ENCODE measurements around the gene ZFP37. TPM values are rescaled to one million over a fixed set of nuclear protein-coding genes. Genes with fewer than 3 reads are reported as not detected.
A peak's percentile ranks its signal among the peaks of the same experiment; 100 is the strongest.
"Not testable (repeated sequence)": the region's sequence is repeated elsewhere in the genome, so short reads cannot be mapped to it uniquely, and the experiment has no call there.

Gene ZFP37
- polyA plus RNA-seq (2013, experiment 1 of 2) = 5.3 TPM
- polyA plus RNA-seq (2013, experiment 2 of 2) = 5.4 TPM

DNA sequence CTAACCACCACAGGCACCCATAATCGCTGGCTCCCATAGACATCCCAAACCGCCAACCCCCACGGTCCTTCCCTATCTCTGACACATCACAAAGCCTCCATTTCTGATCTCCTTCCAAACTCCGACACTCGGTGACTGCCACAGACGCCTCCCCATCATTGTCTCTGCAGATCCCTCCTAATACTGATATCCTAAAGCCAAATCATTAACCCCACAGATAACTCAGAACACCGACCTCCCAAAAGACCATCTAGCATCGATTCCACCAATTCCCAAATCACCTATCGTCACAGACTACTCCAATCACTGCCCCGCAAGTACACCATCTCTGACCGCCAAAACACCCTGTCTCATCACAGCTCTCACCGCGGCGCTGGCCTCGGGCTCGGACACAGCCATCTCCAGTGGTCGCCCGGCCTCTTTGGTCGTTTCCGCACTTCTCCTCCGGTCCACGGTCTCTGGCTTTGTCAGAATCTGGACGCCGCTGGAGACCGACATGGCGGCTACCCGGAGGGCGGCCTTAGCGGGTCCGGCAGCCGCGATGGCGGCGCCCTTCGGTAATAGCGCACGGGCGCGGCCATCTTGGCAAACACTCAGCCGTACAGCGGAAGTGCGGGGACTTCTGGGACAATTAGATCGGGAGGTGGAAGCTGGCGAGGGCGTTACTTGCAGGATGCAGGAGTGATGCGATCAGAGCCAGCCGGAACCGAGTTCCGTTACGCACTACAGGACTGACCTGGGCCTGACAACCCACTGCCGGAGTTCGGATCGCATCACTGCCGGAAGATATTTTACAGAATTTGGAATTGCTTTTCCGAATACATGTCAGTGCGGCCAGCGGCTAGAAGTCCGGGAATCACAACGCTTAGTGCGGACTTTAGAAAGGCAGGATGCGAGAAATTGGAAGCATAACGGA, at the start of gene ZFP37:
Gene ZFP37, minus strand, starts transcription at position 534 of the 916 bp plus-strand sequence. Its CDS starts 36 bp downstream, at position 498.
- no peak within 1 kb of the TSS for H4K91ac ChIP-seq (ENCODE audit: low read depth, low read length, poor library complexity)
- H3K27ac ChIP-seq (replicated peaks; ENCODE audit: low read length) = no peak within 1 kb of the TSS
- no peak within 1 kb of the TSS for H2BK120ac ChIP-seq (ENCODE audit: low read depth, low read length)
- H3K14ac ChIP-seq (ENCODE audit: low read length) = no peak within 1 kb of the TSS
- H3K4me2 ChIP-seq (ENCODE audit: insufficient read depth, low read length, poor library complexity, severe bottlenecking) = peak within 1 kb of the TSS; percentile 71
- no peak within 1 kb of the TSS for H2BK12ac ChIP-seq (ENCODE audit: low read length)
- peak within 1 kb of the TSS; percentile 72 for H4K8ac ChIP-seq (ENCODE audit: low read depth, low read length)
- no peak within 1 kb of the TSS for H2AK5ac ChIP-seq (ENCODE audit: low read depth, low read length)
- no peaks in the 10 kb centered on the region for H3K36me3 ChIP-seq (replicated peaks in 1 of 2; ENCODE audit: control insufficient read depth in 2 of 2, insufficient read depth in 2 of 2, low read length in 2 of 2)
- peak within 1 kb of the TSS; percentile 86 for H3K23ac ChIP-seq (ENCODE audit: low read depth, low read length, poor library complexity)
- peak within 1 kb of the TSS; percentile 84 for H2BK15ac ChIP-seq (ENCODE audit: low read length)
- peak within 1 kb of the TSS; percentile 86 to 92 for H3K4me3 ChIP-seq (ENCODE audit: low read length in 2 of 2)
- peaks cover 0 to 4% of the 10 kb centered on the region in 2 donors for H3K4me1 ChIP-seq (ENCODE audit: control insufficient read depth in 2 of 2, insufficient read depth in 1 of 2, low read depth in 1 of 2, low read length in 2 of 2)
- peak; percentile 79 for DNase-seq (ENCODE audit: low spot score)
- WGBS, 2 donors (ENCODE audit: extremely low coverage in 2 of 2, insufficient read length in 2 of 2, insufficient replicate concordance in 1 of 2) = no CpG with 5 or more reads among the region's 62 CpGs
- H2BK5ac ChIP-seq (ENCODE audit: low read length) = no peak within 1 kb of the TSS
- H3K4ac ChIP-seq (ENCODE audit: low read length) = no peak within 1 kb of the TSS
- H3K18ac ChIP-seq (ENCODE audit: low read length) = peak within 1 kb of the TSS; percentile 98
- H2AFZ ChIP-seq (ENCODE audit: low read length) = peak within 1 kb of the TSS; percentile 97
- peaks cover 32 to 69% of the 10 kb centered on the region in 2 donors for H3K9me3 ChIP-seq (replicated peaks in 1 of 2; ENCODE audit: control insufficient read depth in 2 of 2, insufficient read depth in 1 of 2, low read depth in 1 of 2, low read length in 2 of 2)
- H3K79me1 ChIP-seq (ENCODE audit: low read depth, low read length) = peaks cover 5% of the 10 kb centered on the region
- peaks cover 8 to 20% (median 9%) of the 10 kb centered on the region in 3 experiments for H3K27me3 ChIP-seq (ENCODE audit: control insufficient read depth in 3 of 3, insufficient read depth in 3 of 3, low read depth in 1 of 3, low read length in 3 of 3)
- H3K9ac ChIP-seq (ENCODE audit: low read depth, low read length, poor library complexity) = peak within 1 kb of the TSS; percentile 88

DNA sequence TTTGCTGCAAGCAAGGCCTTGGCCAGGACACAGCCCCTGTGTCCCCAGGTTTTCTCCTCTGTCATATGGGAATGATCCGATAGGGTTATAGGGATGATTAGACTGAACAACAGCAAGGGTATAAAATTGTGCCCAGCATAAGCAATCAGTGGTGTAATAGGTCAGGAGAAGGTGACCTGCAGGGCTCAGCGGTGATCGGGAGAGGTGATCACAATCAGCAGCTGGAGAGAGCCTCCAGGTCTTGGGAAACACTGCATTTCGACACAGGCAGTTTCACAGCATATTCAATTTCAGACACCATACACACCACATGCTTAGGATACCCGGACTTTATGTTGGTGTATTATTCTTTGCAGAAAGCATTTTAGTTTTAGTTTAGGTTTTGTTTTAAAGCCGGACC, 48.8 kb upstream of the ZFP37 start:
- not testable (repeated sequence) for H4K91ac ChIP-seq (ENCODE audit: low read depth, low read length, poor library complexity); H3K4me3 ChIP-seq (ENCODE audit: low read length in 2 of 2); H2BK12ac ChIP-seq (ENCODE audit: low read length); H3K79me1 ChIP-seq (ENCODE audit: low read depth, low read length); H3K23ac ChIP-seq (ENCODE audit: low read depth, low read length, poor library complexity); H3K36me3 ChIP-seq (replicated peaks in 1 of 2; ENCODE audit: control insufficient read depth in 2 of 2, insufficient read depth in 2 of 2, low read length in 2 of 2); H2BK15ac ChIP-seq (ENCODE audit: low read length); DNase-seq (ENCODE audit: low spot score); H4K8ac ChIP-seq (ENCODE audit: low read depth, low read length); H3K9me3 ChIP-seq (replicated peaks in 1 of 2; ENCODE audit: control insufficient read depth in 2 of 2, insufficient read depth in 1 of 2, low read depth in 1 of 2, low read length in 2 of 2); H3K4me2 ChIP-seq (ENCODE audit: insufficient read depth, low read length, poor library complexity, severe bottlenecking); H3K27ac ChIP-seq (replicated peaks; ENCODE audit: low read length); H3K9ac ChIP-seq (ENCODE audit: low read depth, low read length, poor library complexity); H3K4me1 ChIP-seq (ENCODE audit: control insufficient read depth in 2 of 2, insufficient read depth in 1 of 2, low read depth in 1 of 2, low read length in 2 of 2); H3K4ac ChIP-seq (ENCODE audit: low read length); H2AK5ac ChIP-seq (ENCODE audit: low read depth, low read length); H3K18ac ChIP-seq (ENCODE audit: low read length); H2BK120ac ChIP-seq (ENCODE audit: low read depth, low read length); H3K14ac ChIP-seq (ENCODE audit: low read length); H2AFZ ChIP-seq (ENCODE audit: low read length); H2BK5ac ChIP-seq (ENCODE audit: low read length)
- WGBS, 2 donors (ENCODE audit: extremely low coverage in 2 of 2, insufficient read length in 2 of 2, insufficient replicate concordance in 1 of 2) = no CpG with 5 or more reads among the region's 6 CpGs
- peaks cover 0 to 12% (median 0%) of the 10 kb centered on the region in 3 experiments for H3K27me3 ChIP-seq (ENCODE audit: control insufficient read depth in 3 of 3, insufficient read depth in 3 of 3, low read depth in 1 of 3, low read length in 3 of 3)

DNA sequence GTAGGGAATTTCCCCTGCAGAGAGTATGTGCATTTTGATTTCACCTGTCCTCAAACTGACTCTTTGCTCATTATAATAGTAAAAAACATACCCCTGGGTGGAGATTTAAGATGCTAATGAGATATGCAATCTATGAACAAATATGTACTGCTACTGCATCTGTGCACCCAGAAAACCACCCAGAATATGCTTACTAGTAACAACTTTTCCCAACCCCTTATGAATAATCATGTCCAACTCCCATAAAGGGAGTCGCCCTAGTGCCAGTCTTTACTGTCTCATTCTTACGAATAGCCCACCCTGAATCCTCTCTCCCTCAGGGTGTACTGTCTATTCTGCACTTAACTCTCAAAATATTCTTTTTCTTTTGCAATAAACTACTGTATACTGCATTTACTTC, 39.0 kb upstream of the ZFP37 start:
- H2AK5ac ChIP-seq (ENCODE audit: low read depth, low read length) = no peak overlapping the region
- H2BK15ac ChIP-seq (ENCODE audit: low read length) = no peak overlapping the region
- no peak overlapping the region for H3K4me2 ChIP-seq (ENCODE audit: insufficient read depth, low read length, poor library complexity, severe bottlenecking)
- H4K91ac ChIP-seq (ENCODE audit: low read depth, low read length, poor library complexity) = no peak overlapping the region
- no peaks in the 10 kb centered on the region for H3K4me1 ChIP-seq (ENCODE audit: control insufficient read depth in 2 of 2, insufficient read depth in 1 of 2, low read depth in 1 of 2, low read length in 2 of 2)
- no peak overlapping the region for H3K18ac ChIP-seq (ENCODE audit: low read length)
- no peak overlapping the region for H3K23ac ChIP-seq (ENCODE audit: low read depth, low read length, poor library complexity)
- no peak for DNase-seq (ENCODE audit: low spot score)
- no peaks in the 10 kb centered on the region for H3K79me1 ChIP-seq (ENCODE audit: low read depth, low read length)
- H2BK5ac ChIP-seq (ENCODE audit: low read length) = no peak overlapping the region
- H3K14ac ChIP-seq (ENCODE audit: low read length) = no peak overlapping the region
- H3K36me3 ChIP-seq (replicated peaks in 1 of 2; ENCODE audit: control insufficient read depth in 2 of 2, insufficient read depth in 2 of 2, low read length in 2 of 2) = no peaks in the 10 kb centered on the region
- H2BK120ac ChIP-seq (ENCODE audit: low read depth, low read length) = no peak overlapping the region
- H3K9me3 ChIP-seq (replicated peaks in 1 of 2; ENCODE audit: control insufficient read depth in 2 of 2, insufficient read depth in 1 of 2, low read depth in 1 of 2, low read length in 2 of 2) = peaks cover 0 to 4% of the 10 kb centered on the region in 2 donors
- no peak overlapping the region for H2BK12ac ChIP-seq (ENCODE audit: low read length)
- no peak overlapping the region for H4K8ac ChIP-seq (ENCODE audit: low read depth, low read length)
- no peak overlapping the region for H3K9ac ChIP-seq (ENCODE audit: low read depth, low read length, poor library complexity)
- no peak overlapping the region for H3K27ac ChIP-seq (replicated peaks; ENCODE audit: low read length)
- no peak overlapping the region for H2AFZ ChIP-seq (ENCODE audit: low read length)
- peaks cover 0 to 12% (median 2%) of the 10 kb centered on the region in 3 experiments for H3K27me3 ChIP-seq (ENCODE audit: control insufficient read depth in 3 of 3, insufficient read depth in 3 of 3, low read depth in 1 of 3, low read length in 3 of 3)
- no peak overlapping the region for H3K4ac ChIP-seq (ENCODE audit: low read length)
- WGBS, 2 donors (ENCODE audit: extremely low coverage in 2 of 2, insufficient read length in 2 of 2, insufficient replicate concordance in 1 of 2) = no CpG with 5 or more reads among the region's 2 CpGs
- H3K4me3 ChIP-seq (ENCODE audit: low read length in 2 of 2) = no peak overlapping the region

DNA sequence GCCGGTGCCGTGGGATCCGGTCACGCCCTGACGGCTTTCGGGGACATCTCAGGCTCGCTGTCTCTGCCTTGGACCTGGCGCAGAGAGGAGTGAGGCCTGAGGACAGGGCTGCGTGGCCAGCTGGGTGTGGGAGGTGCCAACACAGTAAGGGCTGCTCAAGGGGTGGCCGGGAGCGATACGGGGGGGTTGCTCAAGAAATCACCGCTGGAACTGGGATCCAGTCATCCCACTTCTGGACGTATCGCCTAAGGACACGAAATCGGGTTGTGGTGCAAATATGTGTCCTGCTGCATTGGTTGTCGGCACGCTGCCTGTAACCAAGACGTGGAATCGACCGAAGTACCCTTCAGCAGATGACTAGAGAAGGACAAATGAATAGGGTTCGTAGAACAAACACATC, 33.4 kb upstream of the ZFP37 start:
- H3K23ac ChIP-seq (ENCODE audit: low read depth, low read length, poor library complexity); H4K91ac ChIP-seq (ENCODE audit: low read depth, low read length, poor library complexity); H3K36me3 ChIP-seq (replicated peaks in 1 of 2; ENCODE audit: control insufficient read depth in 2 of 2, insufficient read depth in 2 of 2, low read length in 2 of 2); H2AFZ ChIP-seq (ENCODE audit: low read length); H3K9me3 ChIP-seq (replicated peaks in 1 of 2; ENCODE audit: control insufficient read depth in 2 of 2, insufficient read depth in 1 of 2, low read depth in 1 of 2, low read length in 2 of 2); H4K8ac ChIP-seq (ENCODE audit: low read depth, low read length); DNase-seq (ENCODE audit: low spot score); H2BK15ac ChIP-seq (ENCODE audit: low read length); H2BK12ac ChIP-seq (ENCODE audit: low read length); H2BK5ac ChIP-seq (ENCODE audit: low read length); H3K27ac ChIP-seq (replicated peaks; ENCODE audit: low read length); H3K14ac ChIP-seq (ENCODE audit: low read length); H3K9ac ChIP-seq (ENCODE audit: low read depth, low read length, poor library complexity); H3K4me1 ChIP-seq (ENCODE audit: control insufficient read depth in 2 of 2, insufficient read depth in 1 of 2, low read depth in 1 of 2, low read length in 2 of 2); H3K79me1 ChIP-seq (ENCODE audit: low read depth, low read length); H3K18ac ChIP-seq (ENCODE audit: low read length); H2AK5ac ChIP-seq (ENCODE audit: low read depth, low read length); H3K4me3 ChIP-seq (ENCODE audit: low read length in 2 of 2); H3K4ac ChIP-seq (ENCODE audit: low read length); H3K4me2 ChIP-seq (ENCODE audit: insufficient read depth, low read length, poor library complexity, severe bottlenecking); H2BK120ac ChIP-seq (ENCODE audit: low read depth, low read length): not testable (repeated sequence)
- no CpG with 5 or more reads among the region's 23 CpGs for WGBS, 2 donors (ENCODE audit: extremely low coverage in 2 of 2, insufficient read length in 2 of 2, insufficient replicate concordance in 1 of 2)
- H3K27me3 ChIP-seq (ENCODE audit: control insufficient read depth in 3 of 3, insufficient read depth in 3 of 3, low read depth in 1 of 3, low read length in 3 of 3) = peaks cover 0 to 19% (median 13%) of the 10 kb centered on the region in 3 experiments

Data from neuronal stem cell (in vitro differentiated cells).